Activated T-helper 1 cell treated with anti-CD3 and anti-CD28 coated beads, Interleukin-2, amount 50 U/mL, for 16 hours (primary cell): ENCODE measurements around the gene ATP5PO.
A peak's percentile ranks its signal among the peaks of the same experiment; 100 is the strongest.

ENCODE experiments used
- DNase-seq, 2 donors: peaks; one replicate each; pipeline ENCODE4 v3.0.0-alpha.2; 2020; ENCODE audit warnings: low read depth in 1 of 2, low spot score in 1 of 2

The ATP5PO gene

GRCh38 chr21:33915368-33916199 lies at the start of gene ATP5PO:
TSS of gene ATP5PO (minus strand) at chr21:33915804. CDS start at chr21:33915763, 41 bp downstream.
- peak; percentile 89 to 93 for DNase-seq

- no peak for DNase-seq
Measured at GRCh38 chr21:33964706-33965325, 49.2 kb upstream of the ATP5PO start.

GRCh38 chr21:33963848-33964555 lies 48.4 kb upstream of the ATP5PO start:
- no peak for DNase-seq

- DNase-seq = no peak
Measured at GRCh38 chr21:33962290-33962689, 46.7 kb upstream of the ATP5PO start.

GRCh38 chr21:33961061-33961460 lies 45.5 kb upstream of the ATP5PO start:
- DNase-seq = no peak

GRCh38 chr21:33959680-33960079 lies 44.1 kb upstream of the ATP5PO start:
- DNase-seq = no peak

GRCh38 chr21:33954395-33954794 lies 38.8 kb upstream of the ATP5PO start:
- no peak for DNase-seq

GRCh38 chr21:33951276-33952178 lies 35.9 kb upstream of the ATP5PO start:
- DNase-seq = no peak

GRCh38 chr21:33950431-33951079 lies 35.0 kb upstream of the ATP5PO start:
- no peak for DNase-seq

GRCh38 chr21:33949516-33950430 lies 34.2 kb upstream of the ATP5PO start:
- peak; percentile 14 to 41 for DNase-seq

- DNase-seq = no peak
Measured at GRCh38 chr21:33948951-33949444, 33.4 kb upstream of the ATP5PO start.

- DNase-seq = peak; percentile 67 to 70
Measured at GRCh38 chr21:33948096-33948950, 32.7 kb upstream of the ATP5PO start.

GRCh38 chr21:33947451-33948095 lies 32.0 kb upstream of the ATP5PO start:
- peak; percentile 62 to 77 for DNase-seq

GRCh38 chr21:33945652-33946270 lies 30.2 kb upstream of the ATP5PO start:
- no peak for DNase-seq

GRCh38 chr21:33944185-33944763 lies 28.7 kb upstream of the ATP5PO start:
- no peak for DNase-seq

GRCh38 chr21:33943293-33943692 lies 27.7 kb upstream of the ATP5PO start:
- no peak for DNase-seq

- no peak for DNase-seq
Measured at GRCh38 chr21:33942426-33942825, 26.8 kb upstream of the ATP5PO start.
